Activated effector memory CD4-positive, alpha-beta T cell treated with anti-CD3 and anti-CD28 coated beads, Interleukin-2, amount 50 U/mL, for 16 hours (primary cell): Measurements from ENCODE around the gene TWSG1.
"Not testable (repeated sequence)": the region's sequence is repeated elsewhere in the genome, so short reads cannot be mapped to it uniquely, and the experiment has no call there.

Experiments
- DNase-seq: peaks from one replicate; pipeline ENCODE4 v3.0.0-alpha.2; 2020

Gene TWSG1

DNA sequence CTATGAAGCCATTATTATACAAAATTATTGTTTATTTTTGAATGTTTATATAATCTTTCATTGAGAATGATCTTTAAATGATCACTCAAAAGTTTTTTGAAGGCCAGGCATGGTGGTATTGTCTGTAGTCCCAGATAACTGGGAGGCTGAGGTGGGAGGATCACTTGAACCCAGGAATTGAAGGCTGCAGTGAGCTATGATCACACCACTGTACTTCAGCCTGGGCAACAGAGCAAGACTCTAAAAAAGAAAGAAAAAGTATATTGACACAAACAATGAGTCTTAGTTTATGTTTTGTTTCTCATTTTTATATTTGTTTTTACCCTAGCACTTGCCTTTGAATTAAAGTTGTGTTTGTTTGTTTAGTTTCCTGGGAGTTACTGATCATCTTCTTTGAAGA, 2.3 kb downstream of the TWSG1 start:
- no peak for DNase-seq

DNA sequence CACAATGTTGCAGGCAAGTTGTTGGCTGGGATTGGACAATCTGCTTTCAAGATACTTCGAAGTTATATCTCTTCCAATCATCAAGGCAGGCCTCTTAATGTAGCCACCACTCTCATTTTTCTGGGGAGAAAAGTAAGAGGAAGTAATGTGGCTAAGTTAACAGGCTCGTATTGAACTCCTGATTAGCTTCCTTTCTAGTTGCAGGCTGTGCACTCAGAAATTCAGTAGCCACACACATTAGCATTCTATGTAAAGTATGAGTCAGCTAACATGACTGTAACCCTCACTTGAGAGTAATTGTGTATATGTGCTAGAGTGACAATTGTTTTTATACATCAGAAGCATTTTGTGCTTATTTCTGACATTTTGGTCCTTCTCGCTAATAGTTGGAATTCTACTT, 3.3 kb downstream of the TWSG1 start:
- DNase-seq: no peak

DNA sequence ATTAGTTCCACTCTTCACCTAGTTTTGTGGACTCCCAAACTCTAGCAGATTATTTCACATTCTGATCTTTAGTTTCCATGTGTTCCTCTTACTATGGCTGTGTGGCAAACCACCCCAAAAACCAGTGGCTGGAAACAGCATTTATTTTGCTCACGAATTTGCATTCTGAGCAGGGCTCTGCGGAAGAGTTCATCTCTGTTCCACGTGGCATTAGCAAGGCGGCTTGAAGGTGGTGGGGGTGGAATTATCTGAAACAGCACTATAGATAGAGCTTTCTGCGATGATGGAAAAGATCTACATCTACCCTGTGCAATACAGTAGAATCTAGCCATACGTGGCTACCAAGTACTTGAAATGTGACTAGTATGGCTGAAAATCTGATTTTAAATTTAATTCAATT, 5.9 kb downstream of the TWSG1 start:
- DNase-seq: no peak

DNA sequence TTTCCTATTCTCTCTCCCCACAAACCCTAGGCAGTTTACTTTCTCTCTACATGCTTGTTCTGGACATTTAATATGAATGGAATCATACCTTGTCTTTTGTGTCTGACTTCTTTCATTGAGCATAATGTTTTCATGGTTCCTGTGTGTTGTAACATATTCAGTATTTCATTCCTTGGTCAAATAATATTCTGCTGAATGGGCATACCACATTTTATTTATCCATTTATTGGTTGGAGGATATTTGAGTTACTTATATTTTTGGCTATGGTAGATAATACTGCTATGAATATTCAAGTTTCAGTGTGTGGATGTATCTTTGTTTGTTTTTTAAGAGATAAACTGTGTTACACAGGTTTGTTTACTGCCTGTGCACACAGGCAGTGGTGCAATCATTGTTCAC, 9.0 kb downstream of the TWSG1 start:
- DNase-seq: no peak

DNA sequence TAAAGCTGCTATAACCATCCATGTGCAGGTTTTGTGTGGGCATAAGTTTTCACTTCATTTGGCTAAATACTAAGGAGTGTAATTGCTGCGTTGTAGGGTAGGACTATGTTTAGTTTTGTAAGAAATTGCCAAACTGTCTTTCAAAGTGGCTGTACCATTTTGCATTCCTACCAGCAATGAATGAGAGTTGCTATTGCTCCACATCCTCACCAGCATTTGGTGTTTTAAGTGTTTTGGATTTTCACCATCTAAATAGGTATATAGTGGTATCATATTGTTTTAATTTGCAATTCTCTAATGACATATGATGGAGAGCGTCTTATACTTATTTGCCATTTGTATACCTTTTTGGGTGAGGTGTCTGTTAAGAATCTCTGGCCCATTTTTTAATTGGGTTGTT, 12.2 kb downstream of the TWSG1 start:
- DNase-seq: no peak

DNA sequence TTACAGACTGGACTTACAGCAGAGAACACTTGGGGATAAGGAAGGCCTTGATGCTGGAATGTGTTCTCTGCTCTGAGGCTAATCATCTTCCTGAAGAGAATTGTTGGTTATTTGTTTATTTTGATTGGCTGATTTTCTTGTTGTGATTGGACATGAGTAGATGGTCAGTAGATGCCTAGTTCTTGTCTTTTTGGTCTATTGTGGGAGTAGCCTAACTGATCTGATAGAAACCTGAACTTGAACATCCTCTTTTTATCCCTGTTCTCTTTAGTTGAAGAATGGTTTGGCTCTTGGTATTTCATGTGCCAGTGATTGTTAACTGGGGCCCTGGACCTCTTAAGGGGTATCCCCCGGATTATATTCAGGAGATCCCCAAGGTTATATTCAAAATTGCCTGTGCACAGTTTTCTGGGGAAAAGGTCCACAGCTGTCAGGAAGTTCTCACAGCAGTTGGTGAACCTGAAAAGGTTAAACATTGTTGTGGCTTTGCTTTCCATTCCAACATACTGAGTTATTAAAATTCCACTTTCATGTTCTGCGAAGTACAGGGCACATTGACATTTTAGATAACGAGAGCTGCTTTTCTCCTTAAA, 13.6 kb downstream of the TWSG1 start:
- no peak for DNase-seq

DNA sequence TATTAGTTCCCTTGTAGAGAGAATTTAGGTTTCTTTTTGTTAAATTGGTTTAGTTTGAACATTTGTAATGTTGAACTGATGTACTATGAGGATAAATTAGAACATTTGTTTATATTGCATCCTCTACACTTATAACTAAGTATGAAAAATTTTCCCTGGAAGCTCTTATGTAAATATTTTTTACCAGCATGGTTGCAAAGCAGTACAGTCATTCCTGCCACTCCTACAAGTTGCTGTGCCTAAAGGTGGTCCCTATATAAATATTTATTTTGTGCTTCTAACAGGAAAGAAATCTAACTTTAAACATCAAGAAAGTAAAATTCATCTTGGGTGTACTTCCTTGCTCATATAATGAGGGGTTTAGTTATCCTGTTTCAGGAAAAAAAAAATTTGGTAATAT, 14.2 kb downstream of the TWSG1 start:
- DNase-seq: no peak

DNA sequence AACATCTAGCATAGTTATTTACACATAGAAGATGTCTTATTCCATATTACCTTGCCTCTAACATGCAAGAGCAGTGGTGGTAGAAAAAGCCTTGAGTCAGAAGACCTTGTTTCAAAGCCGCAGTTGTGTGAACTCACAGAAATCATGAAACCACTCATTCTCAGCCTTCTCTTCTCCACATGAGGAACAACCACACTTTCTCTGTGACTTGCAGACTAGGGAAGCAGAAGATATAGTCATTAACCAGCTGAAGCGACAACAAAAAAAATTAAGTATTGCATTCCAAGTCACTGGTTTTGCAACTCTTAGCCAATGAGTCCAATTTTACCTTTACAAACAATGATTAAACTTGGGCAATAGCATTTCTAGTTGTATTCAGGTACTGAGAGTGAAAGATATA, 19.0 kb downstream of the TWSG1 start:
- DNase-seq: no peak

DNA sequence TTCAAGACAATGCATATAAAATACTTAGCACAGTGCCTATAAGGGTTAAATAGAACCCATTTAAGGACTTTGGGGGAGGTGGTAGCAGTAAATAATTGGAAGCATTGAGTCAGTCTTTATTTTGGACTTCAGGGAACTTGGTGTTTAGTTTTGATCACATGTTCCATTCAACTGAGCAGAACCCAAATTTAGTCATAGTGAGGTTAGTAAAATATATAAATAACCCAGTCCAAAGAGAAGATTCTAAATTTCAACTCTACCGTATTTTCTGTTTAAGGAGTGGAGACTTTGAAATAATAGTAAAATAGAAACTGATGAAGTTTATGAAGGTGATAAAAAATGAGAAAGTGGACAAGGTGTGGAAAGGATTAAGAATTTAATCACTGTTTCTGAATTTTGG, 19.7 kb downstream of the TWSG1 start:
- no peak for DNase-seq

DNA sequence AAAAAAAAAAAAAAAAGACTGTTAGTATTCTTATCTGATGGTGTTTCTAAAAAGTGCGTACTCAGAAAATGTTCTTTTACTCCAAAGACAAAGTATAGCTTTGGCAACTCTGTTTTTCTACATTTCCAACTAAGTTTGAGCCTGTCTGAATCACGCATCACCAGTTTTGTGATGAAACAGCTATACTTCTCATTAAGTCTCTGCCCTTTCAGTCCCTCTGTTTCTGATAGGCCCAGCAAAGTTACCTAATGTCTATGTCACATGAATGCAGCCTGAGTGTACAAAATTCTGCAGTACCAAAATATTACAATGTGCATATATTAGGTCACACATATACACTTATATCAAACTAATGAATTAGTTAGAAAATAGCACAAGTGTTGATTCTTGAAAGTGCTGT, 22.4 kb downstream of the TWSG1 start:
- DNase-seq: no peak

DNA sequence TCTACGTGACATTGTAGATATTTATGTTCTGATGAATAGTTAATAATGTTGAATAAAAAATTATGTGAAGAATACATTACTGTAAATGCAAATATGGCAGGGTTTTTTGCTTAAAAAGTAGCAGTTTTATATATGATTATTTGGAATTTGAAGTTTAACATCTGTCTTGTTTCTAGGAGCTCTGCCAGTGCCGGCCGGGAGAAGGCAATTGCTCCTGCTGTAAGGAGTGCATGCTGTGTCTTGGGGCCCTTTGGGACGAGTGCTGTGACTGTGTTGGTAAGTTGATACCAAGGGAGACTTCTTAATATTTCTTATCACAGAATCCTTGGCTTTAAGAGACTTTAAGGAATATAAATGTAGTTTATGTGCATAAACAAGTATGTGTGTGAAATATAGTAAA, 25.2 kb downstream of the TWSG1 start:
- no peak for DNase-seq

DNA sequence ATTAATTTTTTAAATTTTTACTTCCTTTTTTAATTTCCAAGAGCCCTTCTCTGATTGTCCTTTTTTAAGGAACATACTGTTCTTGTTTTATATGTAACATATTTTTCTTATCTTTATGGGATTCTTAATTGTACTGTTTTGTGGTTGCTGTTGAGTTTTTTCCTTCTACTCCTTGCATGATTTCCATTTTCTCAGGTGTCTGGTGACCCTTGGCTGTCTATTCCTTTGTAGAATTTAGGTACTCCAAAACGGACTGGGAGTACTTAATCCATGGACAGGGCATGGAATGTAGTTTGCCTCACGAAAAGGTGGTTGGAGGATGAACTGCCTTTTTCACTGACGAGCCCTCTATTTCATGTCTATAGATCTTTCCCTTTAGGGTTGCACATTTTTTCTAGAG, 26.6 kb downstream of the TWSG1 start:
- no peak for DNase-seq

DNA sequence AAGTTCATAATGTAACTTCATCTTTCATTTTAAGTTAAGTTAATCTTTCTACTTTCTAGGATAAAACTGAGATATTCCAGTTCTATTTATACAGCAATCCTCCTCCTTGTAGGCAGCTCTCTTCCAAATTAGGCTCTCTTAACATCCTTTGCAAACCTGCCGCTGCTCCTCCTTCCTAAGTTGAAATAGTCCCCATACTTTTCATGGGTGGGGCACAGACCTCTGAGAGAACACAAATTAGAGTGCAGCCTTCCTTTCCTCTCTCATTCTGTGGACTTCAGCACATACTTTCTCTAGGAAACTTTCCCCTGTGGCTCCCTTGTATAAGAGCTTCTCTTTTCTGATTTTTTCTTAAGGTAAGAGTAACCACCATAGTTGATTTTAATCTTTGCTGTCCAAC, 28.3 kb downstream of the TWSG1 start:
- no peak for DNase-seq

DNA sequence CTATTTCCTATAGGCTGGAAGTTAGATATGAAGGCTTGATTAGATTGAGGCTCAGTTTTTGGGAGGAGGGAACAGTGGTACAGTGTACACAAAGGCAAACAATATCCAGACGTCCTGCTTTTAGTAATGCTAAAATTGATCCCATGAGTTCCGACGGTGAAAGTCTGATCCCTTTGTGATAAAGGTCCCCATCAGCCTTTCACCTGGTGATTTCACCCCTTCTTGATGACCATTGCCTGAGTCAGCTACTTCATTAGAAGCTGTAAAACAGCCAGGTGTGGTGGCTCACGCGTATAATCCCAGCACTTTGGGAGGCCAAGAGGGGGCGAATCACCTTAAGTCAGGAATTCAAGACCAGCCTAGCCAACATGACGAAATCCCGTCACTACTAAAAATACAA, 29.7 kb downstream of the TWSG1 start:
- no peak for DNase-seq

DNA sequence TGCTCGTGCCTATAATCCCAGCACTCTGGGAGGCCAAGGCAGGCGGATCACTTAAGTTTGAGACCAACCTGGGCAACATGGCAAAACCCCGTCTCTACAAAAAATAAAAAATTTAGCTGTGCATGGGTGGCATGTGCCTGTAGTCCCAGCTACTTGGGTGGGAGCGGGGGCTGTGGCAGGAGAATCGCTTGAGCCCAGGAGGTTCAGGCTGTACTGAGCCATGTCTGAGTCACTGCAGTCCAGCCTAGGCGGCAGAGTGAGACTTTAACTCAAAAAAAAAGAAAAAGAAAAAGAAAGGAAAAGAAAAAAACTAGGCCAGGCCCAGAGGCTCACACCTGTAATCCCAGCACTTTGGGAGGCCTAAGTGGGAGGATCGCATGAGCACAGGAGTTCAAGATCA, 30.8 kb downstream of the TWSG1 start:
- DNase-seq: no peak

DNA sequence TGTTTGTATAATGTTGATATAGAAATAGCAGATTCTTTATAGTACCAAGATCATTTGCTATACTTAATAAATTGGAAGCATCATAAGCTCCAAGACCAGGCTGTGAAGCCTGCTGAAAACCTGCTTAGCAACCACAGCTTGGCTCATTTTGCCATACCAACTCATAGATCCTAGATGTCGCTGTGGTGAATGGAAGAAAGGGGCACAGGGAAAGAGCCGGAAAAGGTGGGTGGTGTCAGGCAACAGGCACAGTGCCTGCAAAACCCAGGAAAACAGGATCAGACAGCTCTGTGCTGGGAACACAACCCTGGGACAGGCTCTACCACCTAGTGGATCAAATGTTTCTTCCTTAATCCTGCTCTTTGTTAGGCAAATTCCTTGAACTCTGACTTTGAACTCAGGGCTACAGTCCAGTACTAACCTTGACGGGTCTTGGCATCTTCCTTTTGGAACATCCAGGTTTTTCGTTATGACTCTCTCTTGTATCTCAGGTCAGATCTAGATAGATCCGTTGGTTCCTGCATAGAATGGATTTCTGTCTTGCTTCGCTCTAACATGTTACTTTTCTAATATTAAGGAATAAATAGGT, 31.6 kb downstream of the TWSG1 start:
- no peak for DNase-seq

DNA sequence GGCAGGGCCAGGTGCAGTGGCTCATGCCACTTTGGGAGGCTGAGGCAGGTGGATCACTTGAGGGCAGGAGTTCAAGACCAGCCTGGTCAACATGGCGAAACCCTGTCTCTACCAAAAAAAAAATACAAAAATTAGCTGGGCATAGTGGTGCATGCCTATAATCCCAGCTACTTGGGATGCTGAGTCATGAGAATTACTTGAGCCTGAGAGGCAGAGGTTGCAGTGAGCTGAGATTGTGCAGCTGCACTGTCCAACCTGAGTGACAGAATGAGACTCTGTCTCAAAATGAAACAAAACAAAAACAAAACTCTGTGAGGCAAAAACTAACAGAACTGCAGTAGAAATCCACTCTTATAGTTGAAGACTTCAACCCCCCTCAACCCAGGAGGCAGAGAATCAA, 38.7 kb downstream of the TWSG1 start:
- not testable (repeated sequence) for DNase-seq

DNA sequence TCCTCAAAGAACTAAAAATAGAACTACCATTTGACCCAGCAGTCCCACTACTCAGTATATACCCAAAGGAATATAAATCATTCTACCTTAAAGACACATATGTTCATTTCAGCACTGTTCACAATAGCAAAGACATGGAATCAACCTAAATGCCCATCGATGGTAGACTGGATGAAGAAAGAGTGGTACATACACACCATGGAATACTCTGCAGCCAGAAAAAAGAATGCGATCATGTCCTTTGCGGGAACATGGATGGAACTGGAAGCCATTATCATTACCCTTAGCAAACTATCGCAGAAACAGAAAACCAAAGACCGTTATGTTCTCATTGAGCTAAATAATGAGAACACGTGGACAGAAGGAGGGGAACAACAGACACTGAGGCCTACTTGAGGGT, 44.5 kb downstream of the TWSG1 start:
- no peak for DNase-seq

DNA sequence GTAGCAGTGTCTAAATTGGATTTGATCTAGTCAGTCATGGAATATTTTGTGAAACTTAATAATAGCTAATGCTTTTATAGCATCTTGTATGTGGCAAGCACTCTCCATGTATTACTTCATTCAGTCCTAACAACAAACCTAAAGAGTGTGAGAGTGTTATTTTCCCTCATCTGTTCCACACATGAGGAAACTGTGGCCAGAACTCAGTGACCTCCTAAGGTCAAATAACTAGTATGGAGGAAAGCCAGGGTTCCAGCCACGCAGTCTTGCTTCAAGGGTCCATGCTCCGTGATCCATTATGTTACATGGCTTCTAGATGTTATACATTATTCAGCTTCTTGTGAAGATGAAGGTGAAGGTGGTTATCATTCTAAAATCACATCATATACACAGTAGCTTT, 45.5 kb downstream of the TWSG1 start:
- DNase-seq: no peak

DNA sequence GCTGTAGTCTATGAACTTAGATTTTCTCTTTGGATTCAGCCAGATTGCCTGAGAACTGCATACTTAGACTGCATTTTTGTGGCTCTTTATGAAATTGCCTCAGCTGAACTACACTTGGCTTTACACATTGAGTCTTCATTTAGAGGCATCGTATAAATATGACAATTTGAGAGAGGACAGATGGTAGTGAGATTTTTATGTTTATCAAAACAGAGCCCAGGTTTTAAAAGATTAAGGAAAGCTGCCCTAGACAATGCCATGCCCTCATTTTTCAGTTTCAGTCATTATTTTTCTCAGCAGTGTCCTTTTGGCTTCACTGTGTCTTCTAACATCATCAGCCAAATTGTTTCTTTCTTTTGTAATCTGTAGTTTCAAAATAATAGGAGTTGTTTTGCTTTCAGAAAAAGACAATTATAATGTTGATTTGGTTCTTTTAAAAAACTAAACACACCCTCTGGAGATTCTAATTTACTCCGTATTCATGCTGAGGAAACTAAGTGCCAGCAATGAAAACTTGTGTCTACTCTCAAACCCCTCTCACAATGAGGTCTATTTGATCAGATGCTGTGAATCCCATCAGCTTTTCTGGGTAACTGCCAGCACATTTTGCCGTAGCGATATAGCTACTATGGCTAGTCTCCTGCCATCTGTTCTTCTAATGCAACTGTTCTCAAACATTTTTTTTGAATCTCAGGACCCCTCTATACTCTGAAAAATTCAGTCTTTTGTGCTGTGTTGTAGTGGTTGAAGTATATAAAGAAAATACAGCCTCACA, 46.2 kb downstream of the TWSG1 start:
- DNase-seq: no peak

DNA sequence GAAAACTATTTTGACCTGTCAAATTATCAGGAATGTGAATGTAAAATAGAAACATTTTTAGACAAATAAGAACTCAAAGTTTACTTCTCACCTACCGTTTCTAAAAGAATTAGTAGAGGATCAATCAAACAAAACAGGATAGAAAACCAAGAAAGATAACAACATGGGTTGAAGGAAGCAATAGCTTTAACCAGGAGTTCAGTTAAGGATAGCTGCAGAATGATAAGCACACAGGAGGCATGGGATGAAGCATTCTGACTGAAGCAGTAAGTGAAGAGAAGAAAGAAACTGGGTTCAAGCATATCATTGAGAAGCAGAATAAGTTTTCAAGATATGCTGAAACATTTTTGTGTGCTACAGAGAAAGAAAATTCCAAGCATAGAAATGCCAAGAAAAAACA, 52.3 kb downstream of the TWSG1 start:
- DNase-seq: no peak

DNA sequence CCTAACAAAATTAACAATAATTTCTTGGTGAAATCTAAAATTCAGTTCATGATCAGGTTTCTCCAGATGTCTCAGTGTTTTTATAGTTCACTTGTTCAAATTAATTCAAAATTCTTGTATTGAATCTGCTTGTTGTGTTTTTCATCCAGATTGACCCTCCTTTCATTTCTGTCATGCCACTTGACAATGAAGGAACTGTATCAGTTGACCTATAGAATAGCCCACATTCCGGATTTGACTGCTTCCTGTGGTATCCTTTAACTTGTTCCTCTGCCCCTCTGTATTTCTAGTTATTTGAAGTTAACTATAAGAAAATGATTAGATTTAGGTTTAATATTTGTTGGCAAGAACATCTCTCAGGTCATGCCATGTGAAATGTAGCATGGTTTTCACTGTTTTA, 53.3 kb downstream of the TWSG1 start:
- DNase-seq: no peak

DNA sequence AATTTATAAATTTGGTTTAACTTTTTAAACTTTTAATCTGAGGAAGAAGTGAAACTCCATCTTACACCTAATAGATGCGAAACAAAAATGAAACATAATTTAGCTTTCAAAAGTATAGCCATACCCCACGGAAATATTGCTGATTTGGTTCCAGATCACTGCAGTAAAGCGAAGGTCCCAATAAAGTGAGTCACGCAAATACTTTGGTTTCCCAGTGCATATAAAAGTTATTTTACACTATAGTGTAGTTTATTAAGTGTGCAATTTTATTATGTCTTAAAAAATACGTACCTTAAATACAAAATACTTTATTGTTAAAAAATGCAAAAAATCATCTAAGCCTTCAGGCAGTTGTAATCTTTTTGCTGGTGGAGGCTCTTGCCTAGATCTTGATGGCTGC, 55.1 kb downstream of the TWSG1 start:
- no peak for DNase-seq

DNA sequence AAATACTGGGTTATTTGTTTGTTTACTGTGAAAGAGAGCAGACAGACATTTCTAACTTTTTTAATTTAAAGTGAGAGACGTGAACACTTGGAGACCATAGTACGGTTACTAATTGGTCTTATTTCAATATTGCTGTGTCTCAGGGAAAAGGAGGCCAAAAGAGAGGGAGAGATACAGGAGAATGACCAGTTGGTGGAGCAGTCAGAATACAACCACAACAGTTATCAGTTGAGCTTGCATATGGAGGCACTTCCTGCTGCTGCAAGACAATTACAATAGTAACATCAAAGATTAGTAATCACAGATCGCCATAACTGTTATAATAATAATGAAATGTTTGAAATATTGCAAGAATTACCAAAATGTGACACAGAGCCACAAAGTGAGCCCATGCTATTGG, 58.2 kb downstream of the TWSG1 start:
- DNase-seq: no peak

DNA sequence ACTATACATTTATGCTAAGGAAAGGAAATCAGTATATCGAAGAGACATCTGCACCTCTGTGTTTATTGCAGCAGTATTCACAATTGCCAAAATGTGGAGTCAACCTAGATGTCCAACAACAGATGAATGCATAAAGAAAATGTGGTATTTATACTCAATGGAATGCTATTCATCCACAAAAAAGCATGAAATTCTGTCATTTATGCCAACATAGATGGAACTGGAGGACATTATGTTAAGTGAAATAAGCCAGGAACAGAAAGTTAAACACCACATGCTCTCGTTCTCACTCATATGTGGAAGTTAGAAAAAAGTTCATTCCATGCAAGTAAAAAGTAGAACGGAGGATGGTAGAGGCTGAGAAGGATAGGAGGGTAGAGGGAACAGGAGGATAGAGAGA, 59.5 kb downstream of the TWSG1 start:
- DNase-seq: no peak
